ENCODE measurements around the gene TTC28.

DNA sequence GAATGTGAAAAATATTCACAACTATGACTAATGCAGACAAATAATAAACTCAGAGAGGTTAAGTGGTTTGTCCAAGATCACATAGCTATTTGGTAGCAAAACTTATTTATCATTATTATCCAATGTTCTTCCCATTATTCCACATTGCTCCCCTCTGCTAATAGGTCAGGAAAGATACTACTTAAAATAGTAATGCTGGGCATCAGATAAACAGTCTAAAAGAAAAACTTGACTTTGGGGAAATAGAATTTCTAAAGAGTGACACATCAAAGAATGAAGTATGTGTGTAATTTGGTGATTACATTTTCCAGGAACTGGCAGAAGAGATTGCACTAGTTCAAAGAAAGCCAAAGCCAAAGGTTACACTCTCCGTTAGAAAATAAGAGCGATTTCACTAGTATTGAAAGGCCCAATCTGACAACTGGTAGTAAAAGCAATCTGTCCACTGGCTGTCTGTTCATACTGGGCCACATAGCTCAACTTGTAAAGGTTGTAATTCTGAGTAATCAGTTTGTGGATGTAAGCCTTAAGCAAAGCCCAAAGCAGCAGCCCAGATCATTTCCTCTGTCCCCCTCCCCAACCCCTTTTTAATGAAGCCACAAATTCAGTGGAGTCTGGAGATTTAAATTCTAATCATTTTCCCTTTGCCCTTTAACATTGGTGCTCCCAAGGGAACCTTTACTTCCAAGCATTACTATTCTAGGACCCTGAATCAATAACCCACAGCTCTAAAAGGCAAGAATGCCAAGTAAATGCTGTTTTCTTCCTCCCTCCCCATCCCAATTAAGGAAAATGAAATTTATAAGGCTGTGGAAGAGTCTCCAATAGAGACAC lies 283.5 kb downstream of the TTC28 start:
- TF ChIP-seq POLR2A (IDR thresholded peaks at IDR 0.05; ENCODE audit: extremely low read depth, insufficient read length), result no peak
- TF ChIP-seq, protein P1, sequence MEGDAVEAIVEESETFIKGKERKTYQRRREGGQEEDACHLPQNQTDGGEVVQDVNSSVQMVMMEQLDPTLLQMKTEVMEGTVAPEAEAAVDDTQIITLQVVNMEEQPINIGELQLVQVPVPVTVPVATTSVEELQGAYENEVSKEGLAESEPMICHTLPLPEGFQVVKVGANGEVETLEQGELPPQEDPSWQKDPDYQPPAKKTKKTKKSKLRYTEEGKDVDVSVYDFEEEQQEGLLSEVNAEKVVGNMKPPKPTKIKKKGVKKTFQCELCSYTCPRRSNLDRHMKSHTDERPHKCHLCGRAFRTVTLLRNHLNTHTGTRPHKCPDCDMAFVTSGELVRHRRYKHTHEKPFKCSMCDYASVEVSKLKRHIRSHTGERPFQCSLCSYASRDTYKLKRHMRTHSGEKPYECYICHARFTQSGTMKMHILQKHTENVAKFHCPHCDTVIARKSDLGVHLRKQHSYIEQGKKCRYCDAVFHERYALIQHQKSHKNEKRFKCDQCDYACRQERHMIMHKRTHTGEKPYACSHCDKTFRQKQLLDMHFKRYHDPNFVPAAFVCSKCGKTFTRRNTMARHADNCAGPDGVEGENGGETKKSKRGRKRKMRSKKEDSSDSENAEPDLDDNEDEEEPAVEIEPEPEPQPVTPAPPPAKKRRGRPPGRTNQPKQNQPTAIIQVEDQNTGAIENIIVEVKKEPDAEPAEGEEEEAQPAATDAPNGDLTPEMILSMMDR (IDR thresholded peaks at IDR 0.05; ENCODE audit: low read depth, low read length), result no peak
- TF ChIP-seq, protein P2, sequence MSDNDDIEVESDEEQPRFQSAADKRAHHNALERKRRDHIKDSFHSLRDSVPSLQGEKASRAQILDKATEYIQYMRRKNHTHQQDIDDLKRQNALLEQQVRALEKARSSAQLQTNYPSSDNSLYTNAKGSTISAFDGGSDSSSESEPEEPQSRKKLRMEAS (IDR thresholded peaks at IDR 0.05; ENCODE audit: low read depth, low read length), result no peak

Data from NB4 (cell line).